Measurements from ENCODE around the gene SLC9A6.

GRCh38 chrX:136063340-136064079 is 78.3 kb downstream of the SLC9A6 start:
- no peak for TF ChIP-seq POLR2AphosphoS5 (IDR thresholded peaks at IDR 0.05; ENCODE audit: low read depth, low read length)
- TF ChIP-seq POLR2A (IDR thresholded peaks at IDR 0.05; ENCODE audit: low read depth, low read length) = no peak
